NCI-H82 treated with DMSO at 0.1 percent for 48 hours (cell line): ENCODE data around the gene PAFAH2.
"Not testable (repeated sequence)": the region's sequence is repeated elsewhere in the genome, so short reads cannot be mapped to it uniquely, and the experiment has no call there.

Source experiments
- DNase-seq: peaks from one replicate; lab custom pipeline; 2025; ENCODE audit not compliant: unreplicated experiment; lab: John Stamatoyannopoulos, UW

PAFAH2 gene

DNA sequence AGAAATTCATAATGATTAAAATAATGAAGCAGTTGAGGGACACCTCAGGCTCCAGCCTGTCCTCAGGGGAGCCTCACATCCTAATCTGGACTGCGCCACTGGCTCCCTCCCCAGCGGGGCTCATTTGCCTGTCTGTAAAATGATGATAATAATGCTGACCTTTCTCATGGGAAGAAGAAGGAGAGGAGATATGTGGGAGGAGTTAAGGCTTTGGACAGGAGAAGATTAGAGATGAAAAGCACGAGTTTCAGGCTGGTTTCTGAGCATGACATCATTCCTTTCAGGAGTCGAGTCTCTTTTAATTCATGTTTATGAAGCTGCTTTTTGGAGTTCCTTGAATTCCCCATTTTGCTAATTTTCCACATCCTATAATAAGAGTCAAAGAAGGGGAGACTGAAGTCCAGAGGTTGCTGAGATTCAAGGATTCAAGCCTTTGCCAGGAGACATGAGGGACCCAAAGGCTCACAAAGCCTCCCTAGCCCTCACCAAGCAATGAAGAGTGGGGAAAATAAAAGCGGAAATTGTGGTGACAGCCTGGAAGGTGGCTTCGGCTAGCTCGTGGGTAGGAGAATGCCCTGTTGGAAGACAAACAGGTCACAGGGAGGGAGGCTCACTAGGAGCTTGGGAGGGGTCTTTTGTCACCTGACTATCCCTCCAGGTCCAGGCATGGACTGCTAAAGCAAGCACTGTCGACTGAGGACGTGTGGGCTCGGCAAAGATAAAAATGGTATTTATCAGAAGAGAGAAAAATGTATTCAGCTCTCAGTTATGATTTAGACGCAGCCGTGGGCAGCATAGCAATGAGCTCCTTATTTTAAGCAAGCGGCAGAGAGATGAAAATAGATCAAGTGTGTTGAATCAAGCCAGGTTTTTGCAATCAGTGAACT is 64.1 kb downstream of the PAFAH2 start:
- DNase-seq = no peak

DNA sequence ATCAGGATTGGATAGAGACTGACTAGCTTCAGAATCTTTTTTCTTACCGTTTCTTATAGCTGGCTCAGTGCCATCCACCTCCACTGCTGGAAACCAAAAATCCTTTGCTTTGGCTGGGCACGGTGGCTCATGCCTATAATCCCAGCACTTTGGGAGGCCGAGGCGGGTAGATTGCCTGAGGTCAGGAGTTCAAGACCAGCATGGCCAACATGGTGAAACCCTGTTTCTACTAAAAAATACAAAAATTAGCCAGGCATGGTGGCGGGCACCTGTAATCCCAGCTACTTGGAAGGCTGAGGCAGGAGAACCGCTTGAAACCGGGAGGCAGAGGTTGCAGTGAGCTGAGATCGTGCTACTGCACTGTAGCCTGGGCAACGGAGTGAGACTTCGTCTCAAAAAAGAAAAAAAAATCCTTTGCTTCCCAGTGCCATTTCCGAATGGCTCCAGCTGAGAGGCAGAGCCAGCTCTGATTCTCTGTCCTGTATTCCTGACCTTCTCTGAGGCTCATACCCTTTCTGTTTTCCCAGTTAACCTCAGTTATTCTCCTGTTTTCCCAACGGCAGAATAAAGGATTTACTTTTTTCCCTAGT is 65.0 kb downstream of the PAFAH2 start:
- DNase-seq = not testable (repeated sequence)

DNA sequence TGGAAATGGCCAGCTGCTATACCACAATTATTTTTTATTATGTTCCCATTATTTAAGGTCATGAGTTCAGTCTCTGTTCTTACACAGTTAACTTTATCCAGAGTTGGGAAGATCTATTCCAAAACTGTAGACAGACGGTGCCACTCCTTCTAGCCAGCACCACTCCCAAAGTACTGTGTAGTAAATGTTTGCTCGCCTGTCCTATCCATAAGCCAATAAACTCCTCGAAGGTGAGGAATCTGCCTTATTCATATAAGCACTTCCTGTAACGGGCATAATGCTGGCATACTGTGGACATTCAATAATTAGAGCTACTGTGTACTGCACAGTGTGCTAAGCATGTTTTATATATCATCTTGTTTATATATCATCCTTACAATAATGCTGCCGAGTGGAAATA is 65.5 kb downstream of the PAFAH2 start:
- no peak for DNase-seq

DNA sequence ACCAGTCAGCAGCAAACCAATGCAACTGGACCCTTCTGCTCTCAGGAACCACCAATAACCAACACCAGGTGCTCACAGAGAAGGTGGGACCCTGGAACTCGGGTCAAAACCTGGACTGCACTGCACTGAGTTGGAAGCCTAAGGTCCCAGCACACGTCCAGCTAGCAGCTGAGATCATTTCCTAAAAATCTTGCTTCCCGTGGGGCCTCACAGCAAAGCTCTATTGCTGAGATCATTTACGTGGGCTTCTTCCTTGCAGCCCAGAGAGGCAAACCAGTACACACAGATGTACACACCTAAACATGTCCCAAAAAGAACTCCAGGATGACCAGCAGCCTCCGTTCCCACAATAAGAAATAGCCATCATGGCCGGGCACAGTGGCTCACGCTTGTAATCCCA is 68.8 kb downstream of the PAFAH2 start:
- DNase-seq = no peak

DNA sequence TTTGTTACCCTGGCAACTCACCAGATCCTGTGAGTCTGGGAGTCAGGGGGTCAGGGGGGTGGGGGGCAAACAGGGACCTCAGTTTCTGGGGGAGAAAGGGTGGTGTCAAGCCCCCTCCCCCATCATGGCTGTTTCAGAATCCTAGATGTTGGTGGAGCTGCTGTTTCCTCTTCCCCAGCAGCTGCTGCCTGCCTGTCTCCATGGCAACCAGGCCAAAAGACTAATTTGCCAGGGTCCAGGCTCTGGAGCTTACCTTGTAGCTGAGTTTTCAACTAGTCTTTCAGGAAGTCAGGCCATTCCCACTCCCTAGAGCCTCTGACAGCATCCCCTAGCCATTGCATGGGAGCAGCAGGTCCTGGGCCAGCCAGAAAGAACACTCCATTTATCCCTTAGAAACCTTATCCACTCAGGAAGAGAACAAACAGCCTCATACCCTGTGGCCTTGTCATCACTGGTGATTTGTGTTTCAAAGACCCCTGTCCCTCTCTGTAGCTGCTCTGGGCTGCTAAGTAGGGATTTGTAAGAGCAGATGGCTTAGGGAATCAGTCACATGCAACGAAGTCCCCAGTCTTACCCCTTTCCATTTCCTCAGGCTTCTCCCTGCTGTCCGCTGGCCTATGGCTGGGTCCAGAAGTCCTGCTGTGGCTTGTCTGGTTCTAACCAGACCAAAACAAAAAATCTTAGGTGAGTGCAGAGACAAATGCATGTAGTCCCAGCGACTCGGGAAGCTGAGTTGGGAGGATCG is 70.2 kb downstream of the PAFAH2 start:
- peak; percentile 97 for DNase-seq

DNA sequence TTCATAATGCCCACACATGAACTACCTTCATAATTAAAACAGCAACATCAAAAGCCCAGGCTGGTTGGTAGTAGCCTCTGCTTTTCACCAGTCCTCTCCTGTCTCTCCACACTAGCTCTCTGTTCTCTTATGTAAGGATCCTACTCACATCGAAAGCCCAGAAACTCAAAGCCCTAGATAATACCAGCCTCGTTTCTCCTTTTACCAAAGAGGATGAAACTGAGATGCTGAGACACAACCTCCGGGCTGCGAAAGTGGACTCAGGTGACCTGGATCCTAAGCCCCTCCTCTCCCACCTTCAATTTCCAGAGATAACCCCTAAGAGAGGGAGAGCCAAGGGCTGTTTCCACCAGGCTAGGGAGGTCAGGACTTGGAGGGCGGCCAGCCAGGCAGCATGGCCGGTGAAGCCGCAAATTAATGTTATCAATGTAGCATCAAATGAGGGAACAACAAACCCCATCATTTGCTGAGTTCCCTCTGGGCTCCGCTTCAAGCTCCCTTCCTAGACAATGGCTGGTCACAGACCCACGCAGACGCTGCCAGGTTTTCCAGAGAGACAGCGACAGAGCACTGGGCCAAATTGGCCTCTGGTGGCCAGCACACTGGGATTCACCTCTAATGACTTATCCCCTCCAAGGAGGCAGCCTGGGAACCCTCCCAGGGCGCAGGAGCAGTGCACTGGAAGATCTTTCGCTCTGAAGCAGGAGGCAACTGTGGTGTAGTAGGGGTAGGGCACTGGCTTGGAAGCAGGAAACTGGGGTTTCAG is 70.9 kb downstream of the PAFAH2 start:
- no peak for DNase-seq

DNA sequence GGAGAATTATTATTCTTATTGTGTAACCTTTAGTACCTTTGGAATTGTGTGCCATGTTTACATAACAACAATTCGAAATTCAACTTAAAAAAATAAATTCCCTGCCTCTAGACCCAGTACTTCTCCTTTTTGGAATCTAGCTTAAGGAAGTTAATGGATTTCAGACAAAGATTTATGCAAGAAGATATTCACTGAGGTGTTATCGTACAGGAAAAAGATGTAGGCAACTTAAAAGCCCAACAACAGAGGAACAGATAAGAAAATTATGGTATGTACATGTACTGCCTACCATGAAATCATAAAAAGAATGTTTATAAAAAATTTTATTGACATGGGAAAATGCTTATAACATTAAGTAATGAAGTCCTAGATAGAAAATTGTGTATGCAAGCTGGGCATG is 73.4 kb downstream of the PAFAH2 start:
- no peak for DNase-seq

DNA sequence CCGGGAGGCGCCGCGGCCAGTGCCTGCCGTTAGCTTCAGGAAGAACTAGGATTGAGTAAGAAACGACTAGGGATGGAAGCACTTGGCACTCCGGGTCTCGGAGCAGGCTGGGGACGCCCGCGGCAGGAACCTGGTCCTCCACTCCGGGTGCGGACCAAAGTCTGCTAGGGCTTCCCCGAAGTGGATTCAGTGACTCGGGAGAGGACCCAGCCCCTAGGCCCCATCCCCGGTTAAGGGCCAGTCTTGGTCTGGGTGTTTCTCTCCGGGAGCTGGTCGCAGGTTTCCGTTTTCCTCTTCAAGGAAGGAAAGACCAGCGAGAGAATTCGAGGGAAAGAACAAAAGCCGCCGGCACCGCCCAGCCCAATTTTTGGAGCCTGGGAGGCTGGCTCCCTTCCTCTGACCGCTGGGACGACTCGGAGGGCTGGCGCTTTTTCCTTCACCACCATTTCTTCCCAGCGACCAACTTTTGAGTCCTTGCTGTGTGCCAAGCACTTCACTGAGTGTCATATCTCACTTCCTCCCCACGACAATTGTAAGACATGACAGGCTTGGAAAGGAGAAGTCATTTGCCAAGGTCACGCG is 74.8 kb downstream of the PAFAH2 start:
- no peak for DNase-seq

DNA sequence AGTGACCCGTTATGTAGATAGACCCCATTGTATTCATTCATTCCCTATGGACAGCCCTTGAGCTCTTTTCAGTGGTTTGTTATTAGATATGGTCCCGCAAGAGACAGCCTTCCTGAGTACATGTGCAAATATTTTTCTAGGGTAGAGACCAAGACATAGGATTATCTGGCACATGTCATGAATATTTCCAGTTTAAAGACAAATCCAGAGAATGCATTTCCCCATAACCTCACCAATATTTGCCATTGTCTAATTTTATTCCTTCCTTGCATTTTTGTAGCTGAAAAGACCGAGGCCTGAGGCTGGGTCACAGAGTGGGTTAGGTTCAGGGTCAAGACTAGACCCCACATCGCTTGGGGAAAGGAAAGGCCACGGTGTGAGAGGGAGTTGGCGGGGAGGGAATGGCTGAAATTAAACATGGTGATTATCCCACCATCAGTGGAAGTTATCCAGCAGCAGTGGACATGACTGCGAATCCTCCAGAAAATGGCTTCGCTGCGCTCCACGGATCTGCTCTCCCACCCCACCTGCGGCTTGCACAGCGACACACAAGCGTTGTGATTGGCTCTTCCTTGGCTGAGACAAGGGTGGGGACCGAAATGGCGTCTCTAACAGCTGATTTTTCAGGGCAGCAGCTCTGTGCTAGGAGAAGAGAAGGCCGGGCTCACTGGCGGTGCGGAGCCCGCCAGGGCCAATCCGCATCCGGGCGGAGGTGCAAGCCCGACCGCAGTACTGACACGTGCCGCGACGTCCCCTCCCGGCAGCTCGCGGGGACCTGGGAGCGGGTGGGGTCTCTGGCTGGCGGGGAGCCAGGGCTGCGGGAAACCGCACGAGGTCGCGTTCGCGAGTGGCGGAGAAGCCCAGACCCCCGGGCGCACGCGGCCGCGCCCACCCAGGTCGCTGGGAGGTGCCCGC is 75.5 kb downstream of the PAFAH2 start:
- no peak for DNase-seq

DNA sequence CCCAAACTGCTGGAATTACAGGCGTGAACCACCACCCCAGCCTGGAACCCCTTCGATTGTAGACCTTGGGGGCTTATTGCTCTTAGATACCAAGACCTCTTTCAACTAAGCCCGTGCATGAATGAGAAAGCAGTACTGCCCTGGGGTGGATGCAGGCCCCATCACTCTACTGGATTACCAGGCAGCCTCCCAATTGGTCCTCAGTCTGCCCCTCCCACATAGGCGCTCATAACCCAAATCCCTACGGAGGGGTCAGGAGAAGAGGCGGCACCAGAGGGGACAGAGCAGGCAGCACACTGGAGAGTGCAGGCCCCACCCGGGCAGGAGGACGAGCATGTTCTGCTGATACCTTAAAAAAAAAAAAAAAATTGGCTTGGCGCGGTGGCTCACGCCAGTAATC is 79.2 kb downstream of the PAFAH2 start:
- DNase-seq = no peak

DNA sequence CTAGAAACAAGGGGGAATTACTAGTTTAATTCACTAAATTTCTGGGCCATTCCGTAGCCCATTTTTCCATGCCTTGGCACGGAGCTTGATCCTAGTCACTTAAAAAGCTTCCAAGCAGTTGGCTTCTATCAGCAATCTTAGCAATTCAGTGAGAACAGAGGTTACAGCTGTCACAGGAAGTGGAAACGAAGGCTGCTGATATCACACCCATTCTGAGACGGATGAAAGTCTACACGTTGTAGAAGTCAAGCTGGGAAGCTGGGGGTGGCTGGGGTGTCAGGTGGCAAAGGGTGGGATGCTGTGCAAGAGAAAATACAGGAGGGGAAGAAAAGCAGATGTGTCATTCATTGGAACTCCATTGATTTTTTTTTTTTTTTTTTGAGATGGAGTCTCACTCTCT is 79.9 kb downstream of the PAFAH2 start:
- DNase-seq = no peak

DNA sequence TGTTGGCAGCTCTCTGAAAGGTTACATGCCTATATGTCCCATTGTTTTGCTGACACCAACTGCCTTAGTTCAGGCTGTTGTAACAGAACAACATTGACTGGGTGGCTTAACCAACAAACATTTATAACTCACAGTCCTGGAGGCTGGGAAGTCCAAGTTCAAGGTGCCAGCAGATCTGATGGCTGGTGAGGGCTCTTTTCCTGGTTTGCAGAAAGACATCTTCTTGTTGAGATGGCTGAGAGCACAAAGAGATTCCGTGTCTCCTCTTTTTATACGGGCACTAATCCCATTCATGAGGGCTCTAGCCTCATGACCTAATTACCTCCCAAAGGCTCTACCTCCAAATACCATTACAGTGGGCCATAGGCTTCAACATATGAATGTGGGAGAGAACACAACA is 81.4 kb downstream of the PAFAH2 start:
- DNase-seq = no peak

DNA sequence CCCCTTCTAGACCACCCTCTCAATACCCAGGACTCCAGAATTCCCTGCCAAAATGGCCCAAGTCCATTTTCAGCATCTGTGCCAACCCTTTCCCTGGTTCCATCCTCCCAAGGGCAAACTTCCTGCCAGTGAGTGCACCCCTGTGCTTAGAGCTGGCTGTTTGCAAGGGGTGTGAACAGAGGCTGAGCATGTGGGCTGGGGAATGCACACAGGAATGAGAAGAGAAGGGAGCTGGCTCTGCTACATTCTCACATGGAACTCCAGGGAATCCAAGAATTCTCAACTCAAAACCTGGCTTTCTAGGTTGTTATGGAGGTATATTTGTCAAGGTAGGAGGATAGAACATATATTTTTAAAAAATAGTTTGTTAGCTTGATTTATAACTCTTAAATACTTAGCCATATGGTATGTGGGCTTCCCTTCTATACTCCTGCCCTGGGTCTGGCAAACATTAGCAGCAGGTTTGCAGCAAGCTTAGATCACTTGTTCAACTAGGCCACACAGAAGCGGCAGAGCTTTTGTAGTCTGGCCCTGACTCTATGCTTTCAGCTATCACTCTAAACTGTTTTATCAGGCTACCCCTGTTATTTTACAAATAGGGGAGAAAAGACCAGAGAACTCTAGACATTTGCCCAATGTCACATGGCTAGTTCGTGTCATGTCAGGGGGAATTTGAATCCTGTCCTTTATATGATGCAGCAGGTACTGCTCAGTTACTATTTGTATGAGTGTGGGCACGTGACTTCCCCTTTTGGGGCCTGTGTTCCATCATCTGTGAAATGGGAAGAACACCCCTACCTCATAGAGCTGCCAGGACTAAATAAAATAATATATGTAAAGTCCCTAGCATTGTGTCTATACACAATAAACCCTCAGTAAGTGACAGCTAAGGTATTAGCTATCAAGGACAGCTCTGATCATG is 83.5 kb downstream of the PAFAH2 start:
- DNase-seq = no peak

DNA sequence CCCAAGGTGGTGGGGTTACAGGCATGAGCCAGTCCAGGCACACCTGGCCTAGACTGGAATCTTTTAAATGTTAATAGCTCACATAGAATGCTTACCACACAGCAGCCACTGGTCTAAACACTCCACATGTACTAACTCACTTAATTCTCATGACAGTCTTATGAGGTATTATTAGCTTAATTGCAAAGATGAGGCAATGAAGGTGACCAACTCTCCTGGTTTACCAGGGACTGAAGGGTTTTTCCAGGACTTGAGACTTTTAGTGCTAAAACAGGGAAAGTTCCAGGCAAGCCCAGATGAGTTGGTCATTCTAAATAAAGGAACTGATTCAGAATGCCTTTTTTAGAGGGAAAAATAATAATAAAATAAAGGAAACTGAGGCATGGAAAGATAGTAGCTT is 84.7 kb downstream of the PAFAH2 start:
- DNase-seq = no peak

DNA sequence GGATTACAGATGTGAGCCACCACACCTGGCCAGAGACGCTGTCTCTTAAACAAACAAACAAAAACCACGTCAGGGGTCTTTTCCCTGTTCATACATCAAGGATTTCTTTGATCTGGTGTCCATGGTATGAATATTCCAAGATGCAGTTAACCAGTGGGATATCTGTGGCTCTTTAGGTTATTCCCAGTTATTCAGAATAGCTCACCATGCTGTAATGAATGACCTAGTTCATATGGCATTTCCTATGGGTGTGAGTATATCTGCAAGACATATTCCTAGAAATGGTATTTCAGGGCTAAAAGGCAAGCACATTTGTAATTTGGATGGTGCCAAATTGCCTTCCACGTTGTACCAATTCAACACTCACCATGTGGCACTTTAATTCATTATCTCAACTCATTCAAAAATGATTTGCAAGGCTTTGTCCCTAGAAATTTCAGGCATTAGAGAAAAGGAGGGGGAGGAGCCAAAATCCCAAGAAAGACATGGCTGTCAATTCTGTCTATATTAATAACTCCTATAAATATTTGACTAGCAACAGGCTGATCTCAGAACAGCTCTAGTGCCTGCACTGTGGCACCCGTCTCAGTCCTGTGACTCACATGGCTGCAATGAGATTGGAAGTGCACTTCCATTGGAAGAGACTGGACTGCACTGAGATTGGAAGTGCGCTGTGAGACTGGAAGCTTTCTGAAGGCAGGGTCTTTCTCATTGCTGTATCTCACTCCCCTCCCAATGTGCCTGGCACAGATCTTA is 85.6 kb downstream of the PAFAH2 start:
- DNase-seq = no peak

DNA sequence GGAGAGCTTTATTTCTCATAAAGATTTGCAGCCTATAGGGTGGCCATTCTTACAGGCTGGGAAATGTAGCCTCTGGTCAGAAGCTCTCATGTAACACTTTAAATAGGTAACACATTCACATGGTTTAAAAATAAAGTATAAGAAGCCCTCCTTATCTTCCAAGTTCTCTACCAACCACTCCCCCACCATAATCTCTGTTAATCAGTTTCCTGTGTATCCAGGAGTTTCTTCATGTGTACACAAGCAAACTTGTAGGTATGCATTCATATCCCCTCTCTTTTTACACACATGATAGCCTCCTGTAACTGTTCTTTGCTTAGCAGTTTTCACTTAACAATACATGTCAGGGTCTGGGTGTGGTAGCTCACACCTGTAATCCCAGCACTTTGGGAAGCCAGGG is 86.7 kb downstream of the PAFAH2 start:
- peak; percentile 76 for DNase-seq
